SK-N-SH treated with all-trans-retinoic acid at 6 μM for 48 hours (cell line): Measurements from ENCODE around the gene TLE2.

Source experiments
- TOX ChIP-seq: fragments of 250-450 bp; sonication (Bioruptor Pico); IDR thresholded peaks from 2 replicates; pipeline ENCODE4 v1.8.0; 2021; ENCODE audit warnings: mild to moderate bottlenecking, moderate library complexity, borderline replicate concordance
- ZC3H10 ChIP-seq: fragments of 250-450 bp; sonication (Bioruptor Pico); IDR thresholded peaks from 2 replicates; pipeline ENCODE4 v1.5.1; 2021; ENCODE audit warnings: mild to moderate bottlenecking, moderate library complexity
- ZFP30 ChIP-seq: fragments of 450-650 bp; formaldehyde crosslinking; IDR thresholded peaks from 2 replicates; pipeline ENCODE4 v1.5.0; 2022; ENCODE audit warnings: mild to moderate bottlenecking, moderate library complexity
- ZNF8 ChIP-seq: fragments of 450-650 bp; formaldehyde crosslinking; IDR thresholded peaks from 2 replicates; pipeline ENCODE4 v1.5.0; 2020; ENCODE audit warnings: mild to moderate bottlenecking, moderate library complexity
- TF ChIP-seq, protein P1 (sequence below): fragments of 250-450 bp; sonication (Bioruptor Pico); IDR thresholded peaks from 2 replicates; pipeline ENCODE4 v1.8.0; 2020; ENCODE audit warnings: mild to moderate bottlenecking, moderate library complexity, borderline replicate concordance

DNA sequence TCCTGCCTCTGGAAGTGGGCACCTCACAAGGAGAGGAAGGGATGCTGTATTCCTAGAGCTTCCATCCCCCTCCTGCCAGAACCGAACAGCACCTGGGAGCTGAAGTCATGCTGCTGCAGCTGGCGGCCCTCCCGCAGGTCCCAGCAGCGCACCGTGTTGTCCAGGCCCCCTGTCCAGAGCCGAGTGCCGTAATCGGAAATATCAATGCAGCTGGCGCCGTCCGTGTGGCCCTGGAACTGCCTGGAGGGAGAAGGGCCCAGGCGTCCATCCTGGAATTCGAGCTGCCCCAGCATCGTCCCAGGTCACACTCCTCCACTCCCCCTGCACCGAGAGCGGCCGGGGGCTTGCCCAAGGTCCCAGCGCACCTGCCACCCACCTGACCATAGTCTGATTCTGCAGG is 23.7 kb downstream of the TLE2 start:
- TF ChIP-seq, protein P1, sequence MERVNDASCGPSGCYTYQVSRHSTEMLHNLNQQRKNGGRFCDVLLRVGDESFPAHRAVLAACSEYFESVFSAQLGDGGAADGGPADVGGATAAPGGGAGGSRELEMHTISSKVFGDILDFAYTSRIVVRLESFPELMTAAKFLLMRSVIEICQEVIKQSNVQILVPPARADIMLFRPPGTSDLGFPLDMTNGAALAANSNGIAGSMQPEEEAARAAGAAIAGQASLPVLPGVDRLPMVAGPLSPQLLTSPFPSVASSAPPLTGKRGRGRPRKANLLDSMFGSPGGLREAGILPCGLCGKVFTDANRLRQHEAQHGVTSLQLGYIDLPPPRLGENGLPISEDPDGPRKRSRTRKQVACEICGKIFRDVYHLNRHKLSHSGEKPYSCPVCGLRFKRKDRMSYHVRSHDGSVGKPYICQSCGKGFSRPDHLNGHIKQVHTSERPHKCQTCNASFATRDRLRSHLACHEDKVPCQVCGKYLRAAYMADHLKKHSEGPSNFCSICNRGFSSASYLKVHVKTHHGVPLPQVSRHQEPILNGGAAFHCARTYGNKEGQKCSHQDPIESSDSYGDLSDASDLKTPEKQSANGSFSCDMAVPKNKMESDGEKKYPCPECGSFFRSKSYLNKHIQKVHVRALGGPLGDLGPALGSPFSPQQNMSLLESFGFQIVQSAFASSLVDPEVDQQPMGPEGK = no peak
- TF ChIP-seq ZNF8 (CRISPR knock-in tag) (no peak), ZFP30 (CRISPR knock-in tag) (no peak), TOX (CRISPR knock-in tag) (no peak), ZC3H10 (CRISPR knock-in tag) (no peak)
